Tibial artery (tissue), 4 donors: ENCODE results near the gene TICAM1.
A peak's percentile ranks its signal among the peaks of the same experiment; 100 is the strongest.

Experiments used
- DNase-seq, 2 donors: peaks; one replicate each; pipeline ENCODE4 v3.0.0-alpha.2; 2019
- H3K27ac ChIP-seq, 2 donors: fragments of 200-600 bp; sonication (generic) in 1 of 2; 1 replicate in 1 of 2; 2 replicates in 1 of 2; pipeline ENCODE4 v1.5.1; 2018 to 2019; ENCODE audit warnings: mild to moderate bottlenecking in 1 of 2
- H3K27me3 ChIP-seq, 2 donors: fragments of 200-600 bp; sonication (generic) in 1 of 2; one replicate each; pipeline versions ENCODE4 v1.5.1 to v1.6.0; 2016 to 2019
- H3K36me3 ChIP-seq, 3 donors: fragments of 200-600 bp; sonication (generic) in 2 of 3; one replicate each; pipeline ENCODE4 v1.5.1; 2016 to 2019; ENCODE audit warnings: mild to moderate bottlenecking in 2 of 3
- H3K4me1 ChIP-seq, 4 donors: fragments of 200-600 bp; sonication (generic) in 2 of 4; 1 replicate in 3 of 4; 2 replicates in 1 of 4; pipeline ENCODE4 v1.5.1; 2016 to 2019
- H3K4me3 ChIP-seq, 2 donors: fragments of 200-600 bp; sonication (generic) in 1 of 2; 1 replicate in 1 of 2; 2 replicates in 1 of 2; pipeline ENCODE4 v1.5.1; 2018 to 2019; ENCODE audit warnings: mild to moderate bottlenecking in 2 of 2
- H3K9me3 ChIP-seq, 3 donors: fragments of 200-600 bp; sonication (generic) in 1 of 3; one replicate each; pipeline ENCODE4 v1.5.1; 2016 to 2019
- intact Hi-C: fragments of 100-400 bp; cut with DNase I; formaldehyde crosslinking; loops from one replicate; pipeline ENCODE4 v1.15.0; 2023; ENCODE audit warnings: low total_unique reads
- TF ChIP-seq, protein P1 (sequence below), 2 experiments: fragments of 200-600 bp in 1 of 2; fragments of 450-650 bp in 1 of 2; IDR thresholded peaks; one replicate each; pipeline ENCODE4 v1.5.1; 2017 to 2019; ENCODE audit warnings: antibody characterized with exemption in 2 of 2, mild to moderate bottlenecking in 1 of 2, moderate library complexity in 1 of 2

Gene TICAM1

DNA sequence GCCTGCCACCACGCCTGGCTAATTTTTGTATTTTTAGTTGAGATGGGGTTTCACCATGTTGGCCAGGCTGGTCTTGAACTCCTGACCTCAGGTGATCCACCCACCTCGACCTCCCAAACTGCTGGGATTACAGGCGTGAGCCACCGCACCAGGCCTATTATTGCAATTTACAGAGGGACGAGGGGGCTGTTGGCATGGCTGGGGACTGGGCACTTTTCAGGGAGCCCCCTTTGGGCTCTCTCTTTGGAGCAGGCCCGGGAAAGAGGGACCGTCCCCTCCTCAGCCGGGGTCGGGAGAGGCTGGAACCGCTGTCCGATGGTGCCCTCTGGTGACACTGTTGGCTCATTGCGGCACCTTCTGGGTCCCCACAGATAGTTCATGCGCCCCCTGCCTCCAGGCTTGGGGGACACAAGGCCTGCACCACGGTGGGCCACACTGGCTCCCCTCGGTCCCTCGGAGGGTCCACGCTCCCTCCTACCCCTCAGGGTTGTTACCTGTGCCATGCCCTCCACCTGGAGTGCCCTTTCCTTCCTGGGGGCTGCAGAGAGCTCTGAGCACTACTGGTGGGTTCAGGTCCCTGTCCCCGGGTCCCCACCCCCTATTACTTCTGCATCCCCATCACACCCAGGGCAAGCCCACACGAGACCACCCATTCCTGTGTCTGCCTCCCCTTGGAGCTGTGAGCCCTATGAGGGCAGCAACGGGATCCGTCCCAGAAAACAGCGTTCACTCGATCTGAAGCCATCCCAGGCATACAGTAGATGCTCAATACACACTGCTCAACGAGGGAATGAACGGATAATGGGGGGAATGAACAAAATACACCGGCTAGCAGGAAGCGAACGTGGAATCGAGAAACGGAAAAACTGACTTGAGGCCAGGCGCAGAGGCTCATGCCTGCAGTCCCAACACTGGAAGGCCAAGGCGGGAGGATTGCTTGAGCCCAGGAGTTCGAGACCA, 27.5 kb downstream of the TICAM1 start:
- H3K4me1 ChIP-seq: peaks cover 0 to 10% (median 4%) of the 10 kb centered on the region in 4 donors
- H3K4me3 ChIP-seq: no peak overlapping the region
- TF ChIP-seq, protein P1, sequence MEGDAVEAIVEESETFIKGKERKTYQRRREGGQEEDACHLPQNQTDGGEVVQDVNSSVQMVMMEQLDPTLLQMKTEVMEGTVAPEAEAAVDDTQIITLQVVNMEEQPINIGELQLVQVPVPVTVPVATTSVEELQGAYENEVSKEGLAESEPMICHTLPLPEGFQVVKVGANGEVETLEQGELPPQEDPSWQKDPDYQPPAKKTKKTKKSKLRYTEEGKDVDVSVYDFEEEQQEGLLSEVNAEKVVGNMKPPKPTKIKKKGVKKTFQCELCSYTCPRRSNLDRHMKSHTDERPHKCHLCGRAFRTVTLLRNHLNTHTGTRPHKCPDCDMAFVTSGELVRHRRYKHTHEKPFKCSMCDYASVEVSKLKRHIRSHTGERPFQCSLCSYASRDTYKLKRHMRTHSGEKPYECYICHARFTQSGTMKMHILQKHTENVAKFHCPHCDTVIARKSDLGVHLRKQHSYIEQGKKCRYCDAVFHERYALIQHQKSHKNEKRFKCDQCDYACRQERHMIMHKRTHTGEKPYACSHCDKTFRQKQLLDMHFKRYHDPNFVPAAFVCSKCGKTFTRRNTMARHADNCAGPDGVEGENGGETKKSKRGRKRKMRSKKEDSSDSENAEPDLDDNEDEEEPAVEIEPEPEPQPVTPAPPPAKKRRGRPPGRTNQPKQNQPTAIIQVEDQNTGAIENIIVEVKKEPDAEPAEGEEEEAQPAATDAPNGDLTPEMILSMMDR (IDR thresholded peaks at IDR 0.05): peak; percentile 42 to 51
- no peak overlapping the region for H3K27ac ChIP-seq
- intact Hi-C loops: no loop called here
- H3K9me3 ChIP-seq: no peaks in the 10 kb centered on the region
- no peaks in the 10 kb centered on the region for H3K27me3 ChIP-seq
- DNase-seq: no peak
- H3K36me3 ChIP-seq: peaks cover 0 to 6% (median 4%) of the 10 kb centered on the region in 3 donors

DNA sequence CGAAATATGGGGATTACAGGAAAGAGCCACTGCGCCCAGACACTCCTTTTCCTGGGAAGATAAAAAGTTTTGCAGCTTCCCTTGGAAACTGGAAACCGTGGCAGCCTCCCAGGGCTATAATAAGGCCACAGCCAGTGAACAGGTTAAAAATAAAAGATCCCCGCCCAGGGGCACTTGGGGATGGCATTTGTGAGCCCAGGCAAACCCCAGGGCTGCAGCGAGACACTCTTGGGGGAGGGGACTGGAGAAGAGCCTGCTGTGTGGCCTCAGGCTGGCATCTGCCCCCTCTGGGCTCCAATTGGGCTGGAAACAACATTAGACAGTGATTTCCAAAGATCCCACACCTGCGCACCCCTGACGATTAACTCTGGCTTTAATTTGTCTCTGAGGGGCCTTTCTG, 28.8 kb downstream of the TICAM1 start:
- TF ChIP-seq, protein P1 (IDR thresholded peaks at IDR 0.05): no peak
- Histone ChIP-seq H3K27me3 (no peaks in the 10 kb centered on the region), H3K27ac (no peak overlapping the region), H3K4me1 (peaks cover 0 to 10% (median 4%) of the 10 kb centered on the region in 4 donors), H3K9me3 (no peaks in the 10 kb centered on the region), H3K4me3 (no peak overlapping the region), H3K36me3 (peaks cover 0 to 15% (median 12%) of the 10 kb centered on the region in 3 donors)
- DNase-seq: no peak
- intact Hi-C loops: no loop called here

DNA sequence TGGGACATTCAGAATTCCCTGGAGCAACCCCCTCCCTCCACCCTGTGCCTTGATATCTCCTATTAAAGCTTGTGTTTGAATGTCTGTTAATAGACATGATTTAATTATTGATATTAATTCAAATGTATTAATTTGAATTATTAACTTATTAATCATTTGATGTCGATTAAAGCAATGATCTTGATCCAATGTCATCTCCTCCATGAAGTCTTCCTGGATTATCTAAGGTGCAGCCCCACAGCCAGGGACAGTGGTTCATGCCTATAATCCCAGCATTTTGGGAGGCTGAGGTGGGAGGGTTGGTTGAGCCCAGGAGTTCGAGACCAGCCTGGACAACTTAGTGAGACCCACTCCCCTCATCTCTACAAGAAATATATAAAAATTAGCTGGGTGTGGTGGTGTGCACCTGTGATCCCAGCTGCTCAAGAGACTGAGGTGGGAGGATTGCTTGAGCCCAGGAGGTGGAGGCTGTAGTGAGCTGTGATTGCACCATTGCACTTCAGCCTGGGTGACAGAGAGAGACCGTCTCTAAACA, 30.4 kb downstream of the TICAM1 start:
- TF ChIP-seq, protein P1 (IDR thresholded peaks at IDR 0.05): no peak
- Histone ChIP-seq H3K4me1 (peaks cover 0 to 13% (median 5%) of the 10 kb centered on the region in 4 donors), H3K27ac (no peak overlapping the region), H3K36me3 (peaks cover 12 to 24% (median 23%) of the 10 kb centered on the region in 3 donors), H3K4me3 (no peak overlapping the region), H3K27me3 (no peaks in the 10 kb centered on the region), H3K9me3 (no peaks in the 10 kb centered on the region)
- intact Hi-C loops: no loop called here
- DNase-seq: no peak

DNA sequence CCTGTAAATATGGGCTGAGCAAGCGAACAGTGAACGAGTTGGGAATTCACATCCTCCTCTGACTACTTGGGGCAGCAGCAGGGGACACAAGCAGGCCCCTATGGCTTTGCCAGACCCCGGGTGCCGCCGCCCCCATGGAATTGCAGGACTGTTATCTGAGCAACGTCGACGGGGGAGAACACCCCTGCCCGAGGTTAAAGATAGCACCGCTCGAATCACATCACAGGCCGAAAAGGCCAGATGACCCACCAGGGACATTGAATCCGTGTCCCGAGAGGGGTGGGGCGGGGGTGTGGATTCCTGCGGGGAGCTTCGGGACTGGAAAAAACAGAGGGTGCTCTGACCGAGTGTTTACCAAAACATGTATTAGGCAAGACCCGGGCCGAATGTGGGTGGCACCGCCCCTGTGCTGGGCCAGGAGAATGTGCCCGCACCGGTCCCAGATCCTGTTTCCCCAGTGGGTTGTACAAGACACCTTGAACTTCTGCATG, 30.9 kb downstream of the TICAM1 start:
- Histone ChIP-seq H3K4me3 (no peak overlapping the region), H3K27me3 (no peaks in the 10 kb centered on the region), H3K9me3 (no peaks in the 10 kb centered on the region), H3K4me1 (peaks cover 0 to 18% (median 6%) of the 10 kb centered on the region in 4 donors), H3K36me3 (peaks cover 12 to 29% (median 28%) of the 10 kb centered on the region in 3 donors), H3K27ac (no peak overlapping the region)
- TF ChIP-seq, protein P1 (IDR thresholded peaks at IDR 0.05): no peak
- DNase-seq: no peak
- intact Hi-C loops: no loop called here

DNA sequence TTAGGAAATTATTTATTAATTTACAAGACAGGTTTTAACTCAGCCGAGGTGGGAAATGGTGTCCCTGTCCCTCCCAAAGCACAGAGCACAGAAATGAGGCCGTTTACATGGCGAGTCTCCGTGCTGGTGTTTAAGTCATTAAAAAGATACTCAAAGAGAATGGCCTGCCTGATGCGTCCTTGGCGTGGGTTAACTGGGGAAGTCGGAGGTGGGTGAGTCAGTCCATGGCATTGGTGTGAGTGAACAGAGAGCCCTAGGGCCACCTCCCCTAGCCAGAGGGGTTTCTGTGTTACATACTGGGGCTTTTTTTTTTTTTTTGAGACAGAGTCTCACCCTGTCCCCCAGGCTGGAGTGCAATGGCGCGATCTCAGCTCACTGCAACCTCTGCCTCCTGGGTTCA, 36.1 kb downstream of the TICAM1 start:
- no peak overlapping the region for H3K4me3 ChIP-seq
- intact Hi-C loops: no loop called here
- TF ChIP-seq, protein P1 (IDR thresholded peaks at IDR 0.05): no peak

More for the DNA sequence above, 36.1 kb downstream of the TICAM1 start:
- Histone ChIP-seq H3K27ac (no peak overlapping the region), H3K27me3 (no peaks in the 10 kb centered on the region), H3K9me3 (no peaks in the 10 kb centered on the region), H3K36me3 (peaks cover 36 to 60% (median 60%) of the 10 kb centered on the region in 3 donors), H3K4me1 (peaks cover 0 to 43% (median 29%) of the 10 kb centered on the region in 4 donors)
- no peak for DNase-seq
